GM12892 (cell line): ENCODE results near the gene CLDN15.
"Not testable (repeated sequence)": the region's sequence is repeated elsewhere in the genome, so short reads cannot be mapped to it uniquely, and the experiment has no call there.

ENCODE experiments used
- DNase-seq: peaks from one replicate; pipeline ENCODE4 v3.0.0; 2011; ENCODE audit not compliant: insufficient read length
- FAIRE-seq: peaks from 2 replicates; lab custom pipeline; 2011; peaks lifted over from hg19 to GRCh38; lab: Jason Lieb, UNC
- POLR2A ChIP-seq: IDR thresholded peaks from 2 replicates; pipeline ENCODE4 v1.6.1; 2011; ENCODE audit warnings: low read depth, low read length, control low read depth
- POLR2AphosphoS5 ChIP-seq: IDR thresholded peaks from 2 replicates; pipeline ENCODE4 v1.6.1; 2011; ENCODE audit warnings: low read depth, low read length, control low read depth
- TAF1 ChIP-seq: IDR thresholded peaks from 2 replicates; pipeline ENCODE4 v1.6.1; 2011; ENCODE audit warnings: low read depth, mild to moderate bottlenecking, control low read depth, low read length, borderline replicate concordance

The CLDN15 gene

GRCh38 chr7:101258243-101258731, 20.7 kb upstream of the CLDN15 start:
- no peak for FAIRE-seq
- DNase-seq, result no peak
- no peak for TF ChIP-seq TAF1
- no peak for TF ChIP-seq POLR2AphosphoS5
- TF ChIP-seq POLR2A, result no peak

- no peak for DNase-seq
- TF ChIP-seq POLR2A (no peak), TAF1 (no peak), POLR2AphosphoS5 (no peak)
- no peak for FAIRE-seq
Measured at GRCh38 chr7:101255796-101256195, 18.2 kb upstream of the CLDN15 start.

GRCh38 chr7:101253199-101253598, 15.6 kb upstream of the CLDN15 start:
- not testable (repeated sequence) for FAIRE-seq, DNase-seq

GRCh38 chr7:101251871-101252659, 14.5 kb upstream of the CLDN15 start:
- peak; percentile 96 for DNase-seq
- peak; percentile 98 for FAIRE-seq
- TF ChIP-seq TAF1, result peak; percentile 67; the same call in 1 of the 2 replicates
- peak; percentile 90 for TF ChIP-seq POLR2AphosphoS5
- TF ChIP-seq POLR2A, result peak; percentile 86

- no peak for TF ChIP-seq POLR2AphosphoS5
- no peak for TF ChIP-seq POLR2A
- no peak for TF ChIP-seq TAF1
- DNase-seq (no peak), FAIRE-seq (no peak)
Measured at GRCh38 chr7:101250324-101250723, 12.7 kb upstream of the CLDN15 start.

- DNase-seq, result no peak
- no peak for FAIRE-seq
- TF ChIP-seq POLR2A (no peak), POLR2AphosphoS5 (no peak), TAF1 (no peak)
Measured at GRCh38 chr7:101248276-101248675, 10.7 kb upstream of the CLDN15 start.

- no peak for TF ChIP-seq TAF1
- 0 out of 2 replicates have a peak, but pooled peaks have one; percentile 3 for TF ChIP-seq POLR2A
- TF ChIP-seq POLR2AphosphoS5, result 0 out of 2 replicates have a peak, but pooled peaks have one; percentile 1
- DNase-seq (no peak), FAIRE-seq (no peak)
Measured at GRCh38 chr7:101245147-101245668, 7.6 kb upstream of the CLDN15 start.

GRCh38 chr7:101244375-101245146, 7.0 kb upstream of the CLDN15 start, which contains the start of gene FIS1:
Gene FIS1 (minus strand): TSS chr7:101245081. CDS start chr7:101245004, 77 bp downstream.
- peak; percentile 91 for FAIRE-seq
- TF ChIP-seq TAF1 (peak; percentile 48; the same call in 1 of the 2 replicates), POLR2A (peak; percentile 74; the same call in 1 of the 2 replicates), POLR2AphosphoS5 (peak; percentile 86)
- DNase-seq, result peak; percentile 91

GRCh38 chr7:101243646-101244374, 6.2 kb upstream of the CLDN15 start:
- no peak for FAIRE-seq
- no peak for DNase-seq
- TF ChIP-seq POLR2A (no peak), POLR2AphosphoS5 (no peak), TAF1 (no peak)

- no peak for DNase-seq
- TF ChIP-seq POLR2AphosphoS5 (no peak), POLR2A (no peak), TAF1 (no peak)
- no peak for FAIRE-seq
Measured at GRCh38 chr7:101241443-101242349, 4.1 kb upstream of the CLDN15 start.
